ENCODE data around the gene GATA2. TPM values are rescaled to one million over a fixed set of nuclear protein-coding genes. Genes with fewer than 3 reads are reported as not detected.

Gene GATA2
- total and polyA plus RNA-seq, 9 donors, result 4.0 to 16.1 (median 6.1) TPM

DNA sequence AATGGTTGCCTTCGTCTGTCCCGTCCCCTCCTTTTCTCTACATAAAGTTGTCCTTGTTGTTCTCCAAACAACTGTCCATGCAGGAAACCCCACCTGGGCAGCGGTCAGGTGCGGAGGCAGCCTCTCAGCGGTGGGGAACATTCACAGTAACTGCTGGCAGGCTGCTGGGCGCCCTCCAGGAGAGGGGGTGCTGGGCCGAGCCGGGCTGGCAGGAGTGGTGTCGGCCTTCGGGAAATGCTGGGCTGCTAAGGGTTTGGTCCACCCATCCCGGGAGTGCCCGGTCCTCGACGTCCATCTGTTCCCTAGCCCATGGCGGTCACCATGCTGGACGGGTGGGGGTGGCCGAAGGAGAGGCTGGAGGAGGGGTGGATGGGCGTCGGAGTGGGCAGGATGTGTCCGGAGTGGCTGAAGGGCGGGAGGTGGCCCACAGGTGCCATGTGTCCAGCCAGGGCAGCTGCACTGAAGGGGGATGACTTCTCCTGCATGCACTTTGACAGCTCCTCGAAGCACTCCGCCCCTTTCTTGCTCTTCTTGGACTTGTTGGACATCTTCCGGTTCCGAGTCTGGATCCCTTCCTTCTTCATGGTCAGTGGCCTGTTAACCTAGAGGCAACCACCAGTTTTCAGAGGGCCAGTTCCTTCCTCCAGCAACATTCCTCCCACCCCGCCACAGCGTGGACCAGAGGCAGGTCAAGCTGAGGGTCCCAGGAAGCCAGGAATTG is 12.1 kb downstream of the GATA2 start:
- Histone ChIP-seq H3K4me3 (no peak overlapping the region), H3K36me3 (no peaks in the 10 kb centered on the region), H3K9me3 (no peaks in the 10 kb centered on the region), H3K27me3 (no peaks in the 10 kb centered on the region), H3K27ac (no peak overlapping the region), H3K4me1 (ENCODE audit: insufficient read depth) (no peaks in the 10 kb centered on the region)
- DNase-seq, result no peak
- TF ChIP-seq POLR2A (IDR thresholded peaks at IDR 0.05) (no peak), CTCF (IDR thresholded peaks at IDR 0.05) (no peak), EP300 (IDR thresholded peaks at IDR 0.05) (no peak)
- 64 to 80% (median 74%) methylated on average over 27 of the region's 27 CpGs for WGBS, 3 donors
- intact Hi-C loops (cut with DNase I), result no loop called here

GRCh38 chr3:128480278-128480677 is 12.7 kb downstream of the GATA2 start:
- intact Hi-C loops (cut with DNase I), result no loop called here
- Histone ChIP-seq H3K4me3 (no peak overlapping the region), H3K27me3 (no peaks in the 10 kb centered on the region), H3K4me1 (ENCODE audit: insufficient read depth) (no peaks in the 10 kb centered on the region), H3K36me3 (no peaks in the 10 kb centered on the region), H3K9me3 (no peaks in the 10 kb centered on the region), H3K27ac (no peak overlapping the region)
- no peak for DNase-seq
- TF ChIP-seq POLR2A (IDR thresholded peaks at IDR 0.05), result no peak
- no peak for TF ChIP-seq EP300 (IDR thresholded peaks at IDR 0.05)
- TF ChIP-seq CTCF (IDR thresholded peaks at IDR 0.05), result no peak
- 70 to 75% (median 73%) methylated on average over 11 of the region's 11 CpGs for WGBS, 3 donors

DNA sequence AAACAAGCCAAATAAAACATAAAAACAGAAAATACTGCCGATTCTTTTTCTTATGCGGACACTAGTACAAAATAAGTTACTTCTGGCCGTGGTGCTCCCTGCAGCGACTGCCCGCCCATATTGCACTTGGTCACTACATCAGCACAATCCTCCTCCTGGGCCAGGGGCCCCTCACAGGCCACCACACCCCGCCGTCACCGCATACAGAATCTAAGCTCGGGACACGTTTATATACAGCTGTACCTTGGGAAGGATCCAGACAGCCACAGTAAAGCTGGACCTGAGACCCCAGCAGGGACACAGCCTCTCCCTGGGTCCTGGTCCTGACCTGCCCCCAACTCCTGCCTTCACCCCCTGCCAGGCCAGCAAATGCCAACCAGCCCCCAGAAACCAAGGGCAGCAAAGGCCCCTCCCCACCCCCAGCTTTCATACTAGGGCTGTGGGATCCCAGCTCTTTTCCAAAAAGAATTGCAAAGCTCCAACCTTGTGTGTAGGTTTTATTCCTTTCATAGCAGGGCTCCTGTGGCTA is 13.4 kb downstream of the GATA2 start:
- Histone ChIP-seq H3K9me3 (no peaks in the 10 kb centered on the region), H3K27ac (no peak overlapping the region), H3K27me3 (no peaks in the 10 kb centered on the region), H3K4me3 (no peak overlapping the region), H3K4me1 (ENCODE audit: insufficient read depth) (no peaks in the 10 kb centered on the region), H3K36me3 (no peaks in the 10 kb centered on the region)
- 71 to 81% (median 80%) methylated on average over 10 of the region's 10 CpGs for WGBS, 3 donors
- intact Hi-C loops (cut with DNase I), result no loop called here
- TF ChIP-seq CTCF (IDR thresholded peaks at IDR 0.05) (no peak), POLR2A (IDR thresholded peaks at IDR 0.05) (no peak), EP300 (IDR thresholded peaks at IDR 0.05) (no peak)
- no peak for DNase-seq

- Histone ChIP-seq H3K4me1 (ENCODE audit: insufficient read depth) (no peaks in the 10 kb centered on the region), H3K9me3 (no peaks in the 10 kb centered on the region), H3K4me3 (no peak overlapping the region), H3K27ac (no peak overlapping the region), H3K27me3 (no peaks in the 10 kb centered on the region), H3K36me3 (no peaks in the 10 kb centered on the region)
- intact Hi-C loops (cut with DNase I), result no loop called here
- DNase-seq, result no peak
- TF ChIP-seq POLR2A (IDR thresholded peaks at IDR 0.05) (no peak), CTCF (IDR thresholded peaks at IDR 0.05) (no peak), EP300 (IDR thresholded peaks at IDR 0.05) (no peak)
- WGBS, 3 donors, result 65 to 77% (median 66%) methylated on average over 11 of the region's 11 CpGs
Observed at GRCh38 chr3:128478576-128479506, 14.2 kb downstream of the GATA2 start.
